ENCODE results near the gene PIEZO2.

GRCh38 chr18:11178951-11179549 lies 29.7 kb upstream of the PIEZO2 start:
- TF ChIP-seq GABPA (IDR thresholded peaks at IDR 0.05; ENCODE audit: low read depth), result no peak
- TF ChIP-seq CTCF (IDR thresholded peaks at IDR 0.05; ENCODE audit: insufficient read depth, low read length), result no peak
- no peak for TF ChIP-seq POLR2AphosphoS5 (IDR thresholded peaks at IDR 0.05; ENCODE audit: low read depth)
- no peak for TF ChIP-seq SPI1 (IDR thresholded peaks at IDR 0.05; ENCODE audit: borderline replicate concordance, low read depth)
